ENCODE data around the gene ANKS3. TPM values are rescaled to one million over a fixed set of nuclear protein-coding genes. Genes with fewer than 3 reads are reported as not detected.
A peak's percentile ranks its signal among the peaks of the same experiment; 100 is the strongest.

Gene ANKS3
- total and polyA plus RNA-seq, 9 donors, result 6.7 to 37.4 (median 29.6) TPM

DNA sequence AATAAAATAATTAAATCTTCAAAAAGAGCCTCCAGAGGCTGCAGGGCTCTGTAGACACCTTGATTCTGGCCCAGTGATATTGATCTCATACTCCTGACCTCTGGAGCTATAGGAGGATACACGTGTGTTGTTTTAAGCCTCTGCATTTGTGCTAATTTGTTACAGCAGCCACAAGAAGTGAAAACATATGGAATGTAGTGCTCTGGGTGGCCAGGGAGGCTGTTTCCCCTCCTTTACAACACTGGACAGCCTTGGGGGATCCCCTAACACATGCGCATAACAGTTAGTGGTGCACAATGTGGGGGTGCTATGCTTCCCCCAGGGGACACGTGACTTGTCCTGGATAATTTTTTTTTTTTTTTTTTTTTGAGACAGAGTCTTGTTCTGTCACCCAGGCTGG lies 37.6 kb upstream of the ANKS3 start:
- DNase-seq, result no peak
- TF ChIP-seq, protein P1, sequence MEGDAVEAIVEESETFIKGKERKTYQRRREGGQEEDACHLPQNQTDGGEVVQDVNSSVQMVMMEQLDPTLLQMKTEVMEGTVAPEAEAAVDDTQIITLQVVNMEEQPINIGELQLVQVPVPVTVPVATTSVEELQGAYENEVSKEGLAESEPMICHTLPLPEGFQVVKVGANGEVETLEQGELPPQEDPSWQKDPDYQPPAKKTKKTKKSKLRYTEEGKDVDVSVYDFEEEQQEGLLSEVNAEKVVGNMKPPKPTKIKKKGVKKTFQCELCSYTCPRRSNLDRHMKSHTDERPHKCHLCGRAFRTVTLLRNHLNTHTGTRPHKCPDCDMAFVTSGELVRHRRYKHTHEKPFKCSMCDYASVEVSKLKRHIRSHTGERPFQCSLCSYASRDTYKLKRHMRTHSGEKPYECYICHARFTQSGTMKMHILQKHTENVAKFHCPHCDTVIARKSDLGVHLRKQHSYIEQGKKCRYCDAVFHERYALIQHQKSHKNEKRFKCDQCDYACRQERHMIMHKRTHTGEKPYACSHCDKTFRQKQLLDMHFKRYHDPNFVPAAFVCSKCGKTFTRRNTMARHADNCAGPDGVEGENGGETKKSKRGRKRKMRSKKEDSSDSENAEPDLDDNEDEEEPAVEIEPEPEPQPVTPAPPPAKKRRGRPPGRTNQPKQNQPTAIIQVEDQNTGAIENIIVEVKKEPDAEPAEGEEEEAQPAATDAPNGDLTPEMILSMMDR (IDR thresholded peaks at IDR 0.05), result no peak
- no peak for TF ChIP-seq POLR2A (IDR thresholded peaks at IDR 0.05)
- Histone ChIP-seq H3K36me3 (no peaks in the 10 kb centered on the region), H3K27ac (no peak overlapping the region), H3K27me3 (no peaks in the 10 kb centered on the region), H3K9me3 (no peaks in the 10 kb centered on the region), H3K4me3 (no peak overlapping the region), H3K4me1 (ENCODE audit: insufficient read depth) (no peaks in the 10 kb centered on the region)
- WGBS, 3 donors, result 61 to 72% (median 68%) methylated on average over 3 of the region's 3 CpGs
- intact Hi-C loops (cut with DNase I), result no loop called here

DNA sequence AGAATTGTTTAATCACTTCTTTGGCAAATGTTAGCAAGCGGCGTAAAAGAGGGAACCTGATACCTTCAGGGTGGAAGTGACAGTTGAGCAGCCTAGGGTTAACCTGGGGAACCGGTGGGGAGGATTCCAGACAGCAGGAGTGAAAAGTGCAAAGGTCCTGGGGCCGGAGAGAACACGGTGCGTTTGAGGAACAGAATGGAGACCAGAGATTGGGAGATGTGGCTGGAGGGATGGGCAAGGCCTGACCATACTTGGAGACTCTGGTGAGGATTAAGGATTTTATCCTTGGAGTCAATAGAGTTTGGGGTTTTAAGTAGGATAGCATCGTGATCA lies 35.2 kb upstream of the ANKS3 start:
- peaks cover 2% of the 10 kb centered on the region for H3K4me1 ChIP-seq (ENCODE audit: insufficient read depth)
- H3K36me3 ChIP-seq, result no peaks in the 10 kb centered on the region
- H3K27me3 ChIP-seq, result no peaks in the 10 kb centered on the region
- H3K27ac ChIP-seq, result no peak overlapping the region
- 45 to 48% (median 45%) methylated on average over 7 of the region's 7 CpGs for WGBS, 3 donors
- H3K9me3 ChIP-seq, result no peaks in the 10 kb centered on the region
- intact Hi-C loops (cut with DNase I), result no loop called here
- no peak for DNase-seq
- H3K4me3 ChIP-seq, result no peak overlapping the region
- TF ChIP-seq POLR2A (IDR thresholded peaks at IDR 0.05) (no peak), EP300 (IDR thresholded peaks at IDR 0.05) (no peak)
- TF ChIP-seq, protein P1 (IDR thresholded peaks at IDR 0.05), result no peak

GRCh38 chr16:4768549-4769305 lies 34.7 kb upstream of the ANKS3 start:
- H3K4me1 ChIP-seq (ENCODE audit: insufficient read depth), result peaks cover 2% of the 10 kb centered on the region
- H3K36me3 ChIP-seq, result no peaks in the 10 kb centered on the region
- peak overlapping the region; percentile 5 to 77 for H3K27ac ChIP-seq
- no peaks in the 10 kb centered on the region for H3K27me3 ChIP-seq
- TF ChIP-seq, protein P1 (IDR thresholded peaks at IDR 0.05), result peak in 1 of 3 donors; percentile 5
- TF ChIP-seq POLR2A (IDR thresholded peaks at IDR 0.05), result peak; percentile 83
- no peak for TF ChIP-seq EP300 (IDR thresholded peaks at IDR 0.05)
- peak overlapping the region; percentile 46 for H3K4me3 ChIP-seq
- DNase-seq, result peak; percentile 95 to 99 (median 95)
- intact Hi-C loops (cut with DNase I), result no loop called here
- WGBS, 3 donors, result 2 to 3% (median 2%) methylated on average over 33 to 48 of the region's 48 CpGs
- H3K9me3 ChIP-seq, result no peaks in the 10 kb centered on the region

DNA sequence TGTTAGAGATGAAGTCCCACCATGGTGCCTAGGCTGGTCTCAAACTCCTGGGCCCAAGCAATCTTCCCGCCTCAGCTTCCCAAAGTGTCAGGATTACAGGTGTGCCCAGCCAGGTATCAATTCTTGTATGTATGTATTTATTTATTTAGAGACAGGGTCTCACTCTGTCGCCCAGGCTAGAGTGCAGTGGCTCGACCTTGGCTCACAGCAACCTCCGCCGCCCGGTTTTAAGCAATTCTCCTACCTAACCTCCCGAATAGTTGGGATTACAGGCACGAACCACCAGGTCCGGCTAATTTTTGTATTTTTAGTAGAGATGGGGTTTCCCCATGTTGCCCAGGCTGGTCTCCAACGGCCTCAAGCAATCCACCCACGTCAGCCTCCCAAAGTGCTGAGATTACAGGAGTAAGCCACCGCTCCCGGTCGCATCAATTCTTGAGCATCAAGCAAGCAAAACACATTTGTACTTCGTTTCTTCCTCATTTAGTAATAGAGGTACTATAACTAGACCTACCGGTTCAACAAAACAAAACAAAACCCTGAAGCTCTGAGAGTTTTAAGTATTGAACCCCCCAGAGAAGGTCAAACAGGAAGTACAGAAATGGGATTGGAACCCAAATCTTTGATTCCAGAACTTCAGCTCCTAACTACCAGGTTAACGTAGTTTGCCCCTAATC lies 33.9 kb upstream of the ANKS3 start:
- intact Hi-C loops (cut with DNase I), result no loop called here
- DNase-seq, result peak; percentile 35 to 50 (median 47)
- TF ChIP-seq POLR2A (IDR thresholded peaks at IDR 0.05), result no peak
- TF ChIP-seq, protein P1 (IDR thresholded peaks at IDR 0.05), result peak in 1 of 3 donors; percentile 6
- TF ChIP-seq EP300 (IDR thresholded peaks at IDR 0.05), result no peak
- Histone ChIP-seq H3K27ac (peak overlapping the region in 1 of 2 donors; percentile 77), H3K9me3 (no peaks in the 10 kb centered on the region), H3K4me3 (peak overlapping the region; percentile 99), H3K27me3 (no peaks in the 10 kb centered on the region), H3K36me3 (no peaks in the 10 kb centered on the region), H3K4me1 (ENCODE audit: insufficient read depth) (peaks cover 2% of the 10 kb centered on the region)
- WGBS, 3 donors, result 28 to 48% (median 44%) methylated on average over 17 of the region's 17 CpGs
